HG03521 (cell line): Measurements from ENCODE around the gene ZNF710.

Source experiments
- ATAC-seq: cut with Tn5 transposase; IDR thresholded peaks from one replicate; pipeline ENCODE4 v1.9.1; 2021; ENCODE audit warnings: mild to moderate bottlenecking, moderate library complexity; ENCODE audit not compliant: unreplicated experiment

The ZNF710 gene

GRCh38 chr15:90037961-90038631 is 37.0 kb downstream of the ZNF710 start:
- no peak for ATAC-seq

GRCh38 chr15:90038632-90039095 is 37.5 kb downstream of the ZNF710 start:
- ATAC-seq, result no peak

- no peak for ATAC-seq
Observed at GRCh38 chr15:90039996-90040395, 38.9 kb downstream of the ZNF710 start.

GRCh38 chr15:90040618-90041017 is 39.5 kb downstream of the ZNF710 start:
- no peak for ATAC-seq

GRCh38 chr15:90042356-90042755 is 41.2 kb downstream of the ZNF710 start:
- ATAC-seq, result no peak

- no peak for ATAC-seq
Observed at GRCh38 chr15:90042766-90043529, 41.8 kb downstream of the ZNF710 start.

GRCh38 chr15:90043530-90044010 is 42.4 kb downstream of the ZNF710 start:
- ATAC-seq, result no peak

- no peak for ATAC-seq
Observed at GRCh38 chr15:90044191-90044590, 43.1 kb downstream of the ZNF710 start.

- no peak for ATAC-seq
Observed at GRCh38 chr15:90044916-90045371, 43.8 kb downstream of the ZNF710 start.

GRCh38 chr15:90046289-90046688 is 45.2 kb downstream of the ZNF710 start:
- no peak for ATAC-seq

- peak; percentile 42 for ATAC-seq
Observed at GRCh38 chr15:90046911-90047392, 45.8 kb downstream of the ZNF710 start.

GRCh38 chr15:90047956-90048575 is 46.9 kb downstream of the ZNF710 start:
- no peak for ATAC-seq

GRCh38 chr15:90049030-90049429 is 47.9 kb downstream of the ZNF710 start:
- no peak for ATAC-seq

GRCh38 chr15:90049666-90050604 is 48.8 kb downstream of the ZNF710 start:
- no peak for ATAC-seq

- no peak for ATAC-seq
Observed at GRCh38 chr15:90051874-90052273, 50.8 kb downstream of the ZNF710 start.

- no peak for ATAC-seq
Observed at GRCh38 chr15:90053685-90054466, 52.8 kb downstream of the ZNF710 start.

GRCh38 chr15:90054618-90055097 is 53.5 kb downstream of the ZNF710 start:
- no peak for ATAC-seq

GRCh38 chr15:90055182-90055581 is 54.1 kb downstream of the ZNF710 start:
- ATAC-seq, result no peak

GRCh38 chr15:90056529-90056928 is 55.4 kb downstream of the ZNF710 start:
- no peak for ATAC-seq
